HepG2 (cell line): ENCODE results near the gene RAB34. TPM values are rescaled to one million over a fixed set of nuclear protein-coding genes. Genes with fewer than 3 reads are reported as not detected.
A peak's percentile ranks its signal among the peaks of the same experiment; 100 is the strongest.

ENCODE experiments used
- AGO2 ChIP-seq: fragments of 200-400 bp; formaldehyde crosslinking; optimal IDR thresholded peaks from 2 replicates; pipeline ENCODE3; 2017; ENCODE audit warnings: mild to moderate bottlenecking, low read depth, low read length, moderate library complexity
- AKNA ChIP-seq: sonication (generic); formaldehyde crosslinking; IDR thresholded peaks from 2 replicates; pipeline ENCODE4 v1.4.0; 2020; ENCODE audit warnings: missing genetic modification reagents, borderline replicate concordance
- ATM ChIP-seq: fragments of 450-650 bp; IDR thresholded peaks from 2 replicates; pipeline ENCODE4 v1.7.1; 2017; ENCODE audit warnings: mild to moderate bottlenecking, borderline replicate concordance
- CHD2 ChIP-seq: IDR thresholded peaks from 2 replicates; pipeline ENCODE4 v1.6.1; 2011; ENCODE audit warnings: low read depth, low read length, improper control_type of control experiment
- GLI4 ChIP-seq: sonication (generic); formaldehyde crosslinking; IDR thresholded peaks from 2 replicates; pipeline ENCODE4 v1.5.1; 2020; ENCODE audit warnings: missing genetic modification reagents, mild to moderate bottlenecking, moderate library complexity, borderline replicate concordance
- HMGXB4 ChIP-seq, 2 experiments: sonication (generic) in 1 of 2; formaldehyde crosslinking in 1 of 2; IDR thresholded peaks; 2 replicates each; pipeline versions ENCODE4 v1.4.0 to v1.6.1; 2018 to 2020; ENCODE audit warnings: missing genetic modification reagents in 2 of 2, borderline replicate concordance in 1 of 2, low read depth in 1 of 2, mild to moderate bottlenecking in 1 of 2, missing biosample characterization in 1 of 2
- ISL2 ChIP-seq: sonication (generic); formaldehyde crosslinking; IDR thresholded peaks from 2 replicates; pipeline ENCODE4 v1.5.0; 2020; ENCODE audit warnings: missing genetic modification reagents
- MEIS1 ChIP-seq: sonication (generic); formaldehyde crosslinking; IDR thresholded peaks from 2 replicates; pipeline ENCODE4 v1.9.0; 2021; ENCODE audit warnings: mild to moderate bottlenecking, missing genetic modification reagents, moderate library complexity, borderline replicate concordance
- NCOR1 ChIP-seq: fragments of 200-600 bp; sonication (generic); IDR thresholded peaks from 2 replicates; pipeline ENCODE4 v1.7.0; 2017; ENCODE audit warnings: antibody characterized with exemption, low read length, borderline replicate concordance
- NFE2L2 ChIP-seq: fragments of 150-350 bp; IDR thresholded peaks from 2 replicates; pipeline ENCODE4 v1.6.1; 2014; ENCODE audit warnings: low read length
- ONECUT2 ChIP-seq: sonication (generic); formaldehyde crosslinking; IDR thresholded peaks from 2 replicates; pipeline ENCODE4 v1.4.0; 2020; ENCODE audit warnings: missing genetic modification reagents
- RORA ChIP-seq: sonication (generic); formaldehyde crosslinking; IDR thresholded peaks from 2 replicates; pipeline ENCODE4 v1.5.0; 2020; ENCODE audit warnings: mild to moderate bottlenecking, missing genetic modification reagents, moderate library complexity
- RXRB ChIP-seq: IDR thresholded peaks from 2 replicates; pipeline ENCODE4 v1.6.1; 2016; ENCODE audit warnings: borderline replicate concordance, missing genetic modification reagents, missing compliant biosample characterization
- SALL1 ChIP-seq: sonication (generic); formaldehyde crosslinking; IDR thresholded peaks from 2 replicates; pipeline ENCODE4 v1.8.0; 2022; ENCODE audit warnings: mild to moderate bottlenecking, missing genetic modification reagents
- YEATS2 ChIP-seq: sonication (generic); formaldehyde crosslinking; IDR thresholded peaks from 2 replicates; pipeline ENCODE4 v1.4.0; 2020; ENCODE audit warnings: missing genetic modification reagents, borderline replicate concordance
- ZNF121 ChIP-seq: sonication (generic); formaldehyde crosslinking; IDR thresholded peaks from 2 replicates; pipeline ENCODE4 v1.5.0; 2020; ENCODE audit warnings: mild to moderate bottlenecking, missing genetic modification reagents
- ZNF367 ChIP-seq: sonication (generic); formaldehyde crosslinking; IDR thresholded peaks from 2 replicates; pipeline ENCODE4 v1.4.0; 2020; ENCODE audit warnings: missing genetic modification reagents, borderline replicate concordance
- ZNF790 ChIP-seq: sonication (generic); formaldehyde crosslinking; IDR thresholded peaks from 2 replicates; pipeline ENCODE4 v1.8.0; 2022; ENCODE audit warnings: missing genetic modification reagents, mild to moderate bottlenecking, borderline replicate concordance
- ZSCAN22 ChIP-seq: sonication (generic); formaldehyde crosslinking; IDR thresholded peaks from 2 replicates; pipeline ENCODE4 v1.4.0; 2020; ENCODE audit warnings: mild to moderate bottlenecking, missing genetic modification reagents
- ZXDC ChIP-seq: sonication (generic); formaldehyde crosslinking; IDR thresholded peaks from 2 replicates; pipeline ENCODE4 v1.5.0; 2020; ENCODE audit warnings: mild to moderate bottlenecking, missing genetic modification reagents
- polyA plus RNA-seq, 8 experiments: library from polyadenylated mRNA; depleted of rRNA in 3 of 8; stranded (reverse) in 7 of 8; unstranded in 1 of 8; fragments of >200 nt; fragmentation: Illumina TruSeq in 4 of 8; extraction: Trizol in 4 of 8; gene quantifications; 2 replicates each; pipeline versions ENCODE4 v1.2.1 to v1.2.3, GENCODE V29; 2011 to 2016; ENCODE audit warnings: low read depth in 4 of 8, missing spikeins in 1 of 8, mixed read lengths in 1 of 8; ENCODE audit not compliant: insufficient read depth in 1 of 8
- total RNA-seq, 5 experiments: library from RNA; depleted of rRNA; stranded (reverse); fragments of >200 nt; fragmentation: Illumina TruSeq; extraction: Trizol; gene quantifications; 2 replicates each; pipeline ENCODE4 v1.2.3, GENCODE V29; 2016; ENCODE audit warnings: low read depth in 1 of 5

RAB34 gene
- total and polyA plus RNA-seq, 2 of the 13 experiments (the other 11 are each of a cell fraction or from before 2014, with no cell fraction given) = 0.49 TPM; not detected in 1

GRCh38 chr17:28728364-28729200 is 10.9 kb upstream of the RAB34 start, which contains the start of gene NEK8 (continued):
- peak in 1 of 2 experiments; percentile 70; a peak in 1 of 4 replicates for TF ChIP-seq HMGXB4 (CRISPR knock-in tag; IDR thresholded peaks at IDR 0.05; ENCODE audit: borderline replicate concordance in 1 of 2, low read depth in 1 of 2)
- TF ChIP-seq RORA (CRISPR knock-in tag) = no peak
- TF ChIP-seq AKNA = no peak
- no peak; the same call in 1 of the 2 replicates for TF ChIP-seq ATM
- TF ChIP-seq YEATS2 (CRISPR knock-in tag) = no peak
- TF ChIP-seq ZNF367 (CRISPR knock-in tag) = no peak
- no peak for TF ChIP-seq ZNF121 (CRISPR knock-in tag)
- no peak for TF ChIP-seq NFE2L2
- no peak for TF ChIP-seq ZXDC (CRISPR knock-in tag)
- TF ChIP-seq ZSCAN22 (CRISPR knock-in tag) = no peak
- TF ChIP-seq CHD2 = no peak
- no peak for TF ChIP-seq NCOR1
- TF ChIP-seq ONECUT2 (CRISPR knock-in tag) = no peak
- TF ChIP-seq GLI4 (CRISPR knock-in tag) = no peak
- no peak; the same call in 1 of the 2 replicates for TF ChIP-seq RXRB (CRISPR knock-in tag)
- TF ChIP-seq SALL1 = peak; percentile 60
- peak; percentile 91 for TF ChIP-seq AGO2
- no peak for TF ChIP-seq ZNF790 (CRISPR knock-in tag)
- TF ChIP-seq ISL2 (CRISPR knock-in tag) = no peak
- TF ChIP-seq MEIS1 (CRISPR knock-in tag) = no peak
